HG03064 (cell line): ENCODE data around the gene ENAM.
"Not testable (repeated sequence)": the region's sequence is repeated elsewhere in the genome, so short reads cannot be mapped to it uniquely, and the experiment has no call there.

Experiments
- ATAC-seq: cut with Tn5 transposase; IDR thresholded peaks from one replicate; pipeline ENCODE4 v1.9.1; 2021; ENCODE audit warnings: low read depth; ENCODE audit not compliant: unreplicated experiment

ENAM gene

GRCh38 chr4:70627620-70628019 lies 924 bp upstream of the ENAM start:
- ATAC-seq, result no peak

- no peak for ATAC-seq
These were observed 1.0 kb downstream of the ENAM start for GRCh38 chr4:70629469-70630090.

GRCh38 chr4:70630162-70630561 lies 1.6 kb downstream of the ENAM start:
- ATAC-seq, result no peak

GRCh38 chr4:70632028-70632427 lies 3.5 kb downstream of the ENAM start:
- no peak for ATAC-seq

- ATAC-seq, result no peak
These were observed 5.9 kb downstream of the ENAM start for GRCh38 chr4:70634482-70634881.

GRCh38 chr4:70637239-70637913 lies 8.8 kb downstream of the ENAM start:
- ATAC-seq, result no peak

- no peak for ATAC-seq
These were observed 11.6 kb downstream of the ENAM start for GRCh38 chr4:70640192-70640591.

GRCh38 chr4:70650741-70651140 lies 22.2 kb downstream of the ENAM start:
- ATAC-seq, result not testable (repeated sequence)

- no peak for ATAC-seq
These were observed 23.4 kb downstream of the ENAM start for GRCh38 chr4:70651864-70652506.

GRCh38 chr4:70654605-70655011 lies 26.1 kb downstream of the ENAM start:
- no peak for ATAC-seq

- no peak for ATAC-seq
These were observed 28.8 kb downstream of the ENAM start for GRCh38 chr4:70657326-70657725.

GRCh38 chr4:70658418-70658817 lies 29.9 kb downstream of the ENAM start:
- ATAC-seq, result no peak

- no peak for ATAC-seq
These were observed 31.6 kb downstream of the ENAM start for GRCh38 chr4:70660106-70660505.

- ATAC-seq, result peak; percentile 85
These were observed 32.9 kb downstream of the ENAM start for GRCh38 chr4:70661309-70661922.

- peak; percentile 43 for ATAC-seq
These were observed 37.8 kb downstream of the ENAM start, which contains the start of gene JCHAIN for GRCh38 chr4:70666369-70666768. JCHAIN (minus strand) TSS chr4:70666508; CDS start chr4:70666490, 18 bp downstream.

GRCh38 chr4:70667740-70668535 lies 39.4 kb downstream of the ENAM start:
- peak; percentile 50 for ATAC-seq

GRCh38 chr4:70670332-70671014 lies 41.9 kb downstream of the ENAM start:
- ATAC-seq, result no peak

GRCh38 chr4:70671091-70671490 lies 42.5 kb downstream of the ENAM start:
- no peak for ATAC-seq

- ATAC-seq, result no peak
These were observed 45.6 kb downstream of the ENAM start for GRCh38 chr4:70674191-70674590.

- ATAC-seq, result no peak
These were observed 46.2 kb downstream of the ENAM start for GRCh38 chr4:70674731-70675130.
